WTC11 (cell line): ENCODE measurements around the gene LMAN2. TPM values are rescaled to one million over a fixed set of nuclear protein-coding genes. Genes with fewer than 3 reads are reported as not detected.
A peak's percentile ranks its signal among the peaks of the same experiment; 100 is the strongest.

ENCODE experiments used
- ATAC-seq: fragments of 200-7000 bp; cut with Tn5 transposase; 2 replicates; pipeline ENCODE4 v1.10.0; 2021; ENCODE audit warnings: mild to moderate bottlenecking, moderate library complexity
- CTCF ChIA-PET: fragments of 300-600 bp; sonication (Branson Sonifier 250); formaldehyde crosslinking; loops from one replicate; lab custom pipeline; 2021; ENCODE audit warnings: antibody characterized with exemption; lab: Charles Lee
- POLR2A ChIA-PET: fragments of 350-600 bp; sonication (Branson Sonifier 250); formaldehyde crosslinking; loops from one replicate; lab custom pipeline; 2021; ENCODE audit warnings: antibody characterized with exemption; lab: Charles Lee
- DNase-seq: peaks from one replicate; pipeline ENCODE4 v3.0.0; 2021; ENCODE audit warnings: low spot score
- H3K27ac Mint-ChIP-seq: 2 replicates; pipeline ENCODE4 v1.8.0; 2021; ENCODE audit warnings: mixed read lengths
- H3K27me3 Mint-ChIP-seq: 2 replicates; pipeline ENCODE4 v1.8.0; 2021; ENCODE audit warnings: low read depth, mild to moderate bottlenecking, moderate library complexity, mixed read lengths
- H3K36me3 Mint-ChIP-seq: 2 replicates; pipeline ENCODE4 v1.8.0; 2021; ENCODE audit warnings: mixed read lengths
- H3K4me1 Mint-ChIP-seq: 2 replicates; pipeline ENCODE4 v1.8.0; 2022; ENCODE audit warnings: mixed read lengths
- H3K4me3 Mint-ChIP-seq: 2 replicates; pipeline ENCODE4 v1.8.0; 2021; ENCODE audit warnings: mild to moderate bottlenecking, moderate library complexity, mixed read lengths
- H3K9me3 Mint-ChIP-seq: 2 replicates; pipeline ENCODE4 v1.8.0; 2021; ENCODE audit warnings: mixed read lengths
- ATF1 ChIP-seq: sonication (generic); formaldehyde crosslinking; IDR thresholded peaks from 2 replicates; pipeline ENCODE4 v1.8.1; 2023; ENCODE audit warnings: mild to moderate bottlenecking, moderate library complexity, missing genetic modification reagents
- ETV6 ChIP-seq: sonication (generic); formaldehyde crosslinking; IDR thresholded peaks from 2 replicates; pipeline ENCODE4 v1.8.1; 2022; ENCODE audit warnings: mild to moderate bottlenecking, missing genetic modification reagents
- FOXK1 ChIP-seq: sonication (generic); formaldehyde crosslinking; IDR thresholded peaks from 2 replicates; pipeline ENCODE4 v1.8.0; 2022; ENCODE audit warnings: mild to moderate bottlenecking, moderate library complexity, missing genetic modification reagents
- GABPB1 ChIP-seq: sonication (generic); formaldehyde crosslinking; IDR thresholded peaks from 2 replicates; pipeline ENCODE4 v1.8.1; 2023; ENCODE audit warnings: mild to moderate bottlenecking, missing genetic modification reagents
- MYBL2 ChIP-seq: sonication (generic); formaldehyde crosslinking; IDR thresholded peaks from 2 replicates; pipeline ENCODE4 v1.8.1; 2023; ENCODE audit warnings: mild to moderate bottlenecking, moderate library complexity, missing genetic modification reagents
- NR2C2 ChIP-seq: sonication (generic); formaldehyde crosslinking; IDR thresholded peaks from 2 replicates; pipeline ENCODE4 v1.8.0; 2022; ENCODE audit warnings: mild to moderate bottlenecking, missing genetic modification reagents
- SMAD3 ChIP-seq: sonication (generic); formaldehyde crosslinking; IDR thresholded peaks from 2 replicates; pipeline ENCODE4 v1.8.0; 2022; ENCODE audit warnings: missing genetic modification reagents, mild to moderate bottlenecking, borderline replicate concordance
- TEAD1 ChIP-seq: sonication (generic); formaldehyde crosslinking; IDR thresholded peaks from 2 replicates; pipeline ENCODE4 v1.8.0; 2022; ENCODE audit warnings: mild to moderate bottlenecking, missing genetic modification reagents
- ZNF121 ChIP-seq: sonication (generic); formaldehyde crosslinking; IDR thresholded peaks from 2 replicates; pipeline ENCODE4 v1.8.0; 2023; ENCODE audit warnings: missing genetic modification reagents
- ZNF263 ChIP-seq: sonication (generic); formaldehyde crosslinking; IDR thresholded peaks from 2 replicates; pipeline ENCODE4 v1.8.1; 2022; ENCODE audit warnings: low read depth, mild to moderate bottlenecking, moderate library complexity, missing genetic modification reagents
- ZNF396 ChIP-seq: fragments of 250-450 bp; sonication (Bioruptor Pico); IDR thresholded peaks from 2 replicates; pipeline ENCODE4 v1.8.0; 2021; ENCODE audit warnings: mild to moderate bottlenecking, moderate library complexity, borderline replicate concordance
- total RNA-seq: library from RNA; stranded (reverse); gene quantifications from 3 replicates; pipeline ENCODE4 v1.2.3, GENCODE V29; 2021
- TF ChIP-seq, protein P1 (sequence below): sonication (generic); formaldehyde crosslinking; IDR thresholded peaks from 2 replicates; pipeline ENCODE4 v1.8.1; 2022; ENCODE audit warnings: low read depth, mild to moderate bottlenecking, moderate library complexity, missing genetic modification reagents, borderline replicate concordance
- TF ChIP-seq, protein P2 (sequence below): sonication (generic); formaldehyde crosslinking; IDR thresholded peaks from 2 replicates; pipeline ENCODE4 v1.8.1; 2023; ENCODE audit warnings: mild to moderate bottlenecking, moderate library complexity, missing genetic modification reagents
- TF ChIP-seq, protein P3 (sequence below): sonication (generic); formaldehyde crosslinking; IDR thresholded peaks from 2 replicates; pipeline ENCODE4 v1.8.0; 2023; ENCODE audit warnings: missing genetic modification reagents, mild to moderate bottlenecking, borderline replicate concordance
- TF ChIP-seq, protein P4 (sequence below): sonication (generic); formaldehyde crosslinking; IDR thresholded peaks from 2 replicates; pipeline ENCODE4 v1.8.0; 2022; ENCODE audit warnings: mild to moderate bottlenecking, missing genetic modification reagents
- TF ChIP-seq, protein P5 (sequence below): fragments of 250-450 bp; sonication (Bioruptor Pico); conservative IDR thresholded peaks from 2 replicates; pipeline ENCODE4 v1.9.0; 2021; ENCODE audit warnings: mild to moderate bottlenecking
- TF ChIP-seq, protein P6 (sequence below): sonication (generic); formaldehyde crosslinking; IDR thresholded peaks from 2 replicates; pipeline ENCODE4 v1.8.1; 2022; ENCODE audit warnings: mild to moderate bottlenecking, moderate library complexity, missing genetic modification reagents
- TF ChIP-seq, protein P7 (sequence below): sonication (generic); formaldehyde crosslinking; IDR thresholded peaks from 2 replicates; pipeline ENCODE4 v1.8.0; 2023; ENCODE audit warnings: mild to moderate bottlenecking, missing genetic modification reagents
- TF ChIP-seq, protein P8 (sequence below): sonication (generic); formaldehyde crosslinking; IDR thresholded peaks from 2 replicates; pipeline ENCODE4 v1.8.1; 2023; ENCODE audit warnings: mild to moderate bottlenecking, missing genetic modification reagents
- TF ChIP-seq, protein P9 (sequence below): sonication (generic); formaldehyde crosslinking; IDR thresholded peaks from 2 replicates; pipeline ENCODE4 v1.8.1; 2023; ENCODE audit warnings: mild to moderate bottlenecking, missing genetic modification reagents, moderate library complexity

The LMAN2 gene
- total RNA-seq, 1 experiment from 2014 or later: 162 TPM

DNA sequence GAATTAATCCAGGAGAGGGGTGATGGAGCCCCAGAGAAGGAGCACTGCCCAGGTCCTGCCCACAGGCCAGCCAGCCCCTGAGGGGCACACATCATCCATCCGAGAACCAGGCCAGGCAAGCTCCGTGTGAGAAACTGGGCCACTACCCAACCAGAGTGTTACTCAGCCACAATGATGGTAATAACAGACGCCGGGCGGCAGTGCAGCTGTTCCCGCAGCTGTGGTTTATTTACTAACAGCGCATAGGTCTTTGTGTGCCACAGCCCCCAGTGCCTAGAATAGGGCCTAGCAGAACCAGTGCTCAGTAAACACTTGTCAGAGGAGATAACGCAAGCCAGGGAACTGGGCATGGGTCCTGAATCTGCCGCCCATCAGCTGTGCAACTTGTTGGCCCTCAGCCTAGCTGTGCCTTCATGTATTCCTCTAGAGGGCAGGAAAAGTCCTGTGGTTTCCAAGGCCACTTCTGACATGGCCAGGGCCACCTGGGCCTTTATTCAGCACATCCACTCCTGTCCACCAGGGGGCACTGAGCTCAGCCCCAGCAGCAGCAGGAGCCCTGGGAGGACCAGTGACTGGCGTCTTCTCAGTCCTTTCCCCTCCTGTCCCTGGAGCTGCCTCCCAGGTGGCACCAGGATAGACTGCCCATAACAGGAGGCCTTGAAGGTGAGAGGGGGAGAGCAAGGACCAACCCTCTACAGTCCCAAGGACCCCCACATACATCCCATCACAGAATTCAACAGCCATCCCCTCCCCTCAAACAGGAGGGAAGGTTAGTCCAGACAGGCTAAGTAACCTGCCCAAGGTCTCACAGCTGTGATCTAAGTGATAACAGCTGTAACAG is 41.9 kb downstream of the LMAN2 start:
- DNase-seq (peak; percentile 88), ATAC-seq (peak; percentile 44)
- CTCF ChIA-PET: interaction anchor here (0.6 to 4.5 kb wide), 83 partner anchors 8 to 662 kb away, joined by 3 to 91 read pairs (median 5); partner anchors contain the start of genes FGFR4, GRK6, LMAN2 and NSD1
- Mint-ChIP-seq H3K4me1 (peaks cover 22% of the 10 kb centered on the region), H3K4me3 (peak overlapping the region; percentile 55), H3K27me3 (no peaks in the 10 kb centered on the region), H3K9me3 (no peaks in the 10 kb centered on the region), H3K36me3 (peaks cover 24% of the 10 kb centered on the region), H3K27ac (no peak overlapping the region)
- POLR2A ChIA-PET: interaction anchor here (0.6 to 1.2 kb wide), 6 partner anchors 61 to 211 kb away, joined by 3 to 6 read pairs (median 4); no protein-coding TSS in a partner anchor
- TF ChIP-seq, protein P1, sequence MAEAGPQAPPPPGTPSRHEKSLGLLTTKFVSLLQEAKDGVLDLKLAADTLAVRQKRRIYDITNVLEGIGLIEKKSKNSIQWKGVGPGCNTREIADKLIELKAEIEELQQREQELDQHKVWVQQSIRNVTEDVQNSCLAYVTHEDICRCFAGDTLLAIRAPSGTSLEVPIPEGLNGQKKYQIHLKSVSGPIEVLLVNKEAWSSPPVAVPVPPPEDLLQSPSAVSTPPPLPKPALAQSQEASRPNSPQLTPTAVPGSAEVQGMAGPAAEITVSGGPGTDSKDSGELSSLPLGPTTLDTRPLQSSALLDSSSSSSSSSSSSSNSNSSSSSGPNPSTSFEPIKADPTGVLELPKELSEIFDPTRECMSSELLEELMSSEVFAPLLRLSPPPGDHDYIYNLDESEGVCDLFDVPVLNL (CRISPR knock-in tag): no peak
- TF ChIP-seq, protein P2, sequence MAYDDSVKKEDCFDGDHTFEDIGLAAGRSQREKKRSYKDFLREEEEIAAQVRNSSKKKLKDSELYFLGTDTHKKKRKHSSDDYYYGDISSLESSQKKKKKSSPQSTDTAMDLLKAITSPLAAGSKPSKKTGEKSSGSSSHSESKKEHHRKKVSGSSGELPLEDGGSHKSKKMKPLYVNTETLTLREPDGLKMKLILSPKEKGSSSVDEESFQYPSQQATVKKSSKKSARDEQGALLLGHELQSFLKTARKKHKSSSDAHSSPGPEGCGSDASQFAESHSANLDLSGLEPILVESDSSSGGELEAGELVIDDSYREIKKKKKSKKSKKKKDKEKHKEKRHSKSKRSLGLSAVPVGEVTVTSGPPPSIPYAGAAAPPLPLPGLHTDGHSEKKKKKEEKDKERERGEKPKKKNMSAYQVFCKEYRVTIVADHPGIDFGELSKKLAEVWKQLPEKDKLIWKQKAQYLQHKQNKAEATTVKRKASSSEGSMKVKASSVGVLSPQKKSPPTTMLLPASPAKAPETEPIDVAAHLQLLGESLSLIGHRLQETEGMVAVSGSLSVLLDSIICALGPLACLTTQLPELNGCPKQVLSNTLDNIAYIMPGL (CRISPR knock-in tag): no peak
- no peak for TF ChIP-seq ZNF396 (CRISPR knock-in tag)
- TF ChIP-seq ZNF121 (CRISPR knock-in tag): peak; percentile 94
- no peak for TF ChIP-seq MYBL2 (CRISPR knock-in tag)
- TF ChIP-seq, protein P3, sequence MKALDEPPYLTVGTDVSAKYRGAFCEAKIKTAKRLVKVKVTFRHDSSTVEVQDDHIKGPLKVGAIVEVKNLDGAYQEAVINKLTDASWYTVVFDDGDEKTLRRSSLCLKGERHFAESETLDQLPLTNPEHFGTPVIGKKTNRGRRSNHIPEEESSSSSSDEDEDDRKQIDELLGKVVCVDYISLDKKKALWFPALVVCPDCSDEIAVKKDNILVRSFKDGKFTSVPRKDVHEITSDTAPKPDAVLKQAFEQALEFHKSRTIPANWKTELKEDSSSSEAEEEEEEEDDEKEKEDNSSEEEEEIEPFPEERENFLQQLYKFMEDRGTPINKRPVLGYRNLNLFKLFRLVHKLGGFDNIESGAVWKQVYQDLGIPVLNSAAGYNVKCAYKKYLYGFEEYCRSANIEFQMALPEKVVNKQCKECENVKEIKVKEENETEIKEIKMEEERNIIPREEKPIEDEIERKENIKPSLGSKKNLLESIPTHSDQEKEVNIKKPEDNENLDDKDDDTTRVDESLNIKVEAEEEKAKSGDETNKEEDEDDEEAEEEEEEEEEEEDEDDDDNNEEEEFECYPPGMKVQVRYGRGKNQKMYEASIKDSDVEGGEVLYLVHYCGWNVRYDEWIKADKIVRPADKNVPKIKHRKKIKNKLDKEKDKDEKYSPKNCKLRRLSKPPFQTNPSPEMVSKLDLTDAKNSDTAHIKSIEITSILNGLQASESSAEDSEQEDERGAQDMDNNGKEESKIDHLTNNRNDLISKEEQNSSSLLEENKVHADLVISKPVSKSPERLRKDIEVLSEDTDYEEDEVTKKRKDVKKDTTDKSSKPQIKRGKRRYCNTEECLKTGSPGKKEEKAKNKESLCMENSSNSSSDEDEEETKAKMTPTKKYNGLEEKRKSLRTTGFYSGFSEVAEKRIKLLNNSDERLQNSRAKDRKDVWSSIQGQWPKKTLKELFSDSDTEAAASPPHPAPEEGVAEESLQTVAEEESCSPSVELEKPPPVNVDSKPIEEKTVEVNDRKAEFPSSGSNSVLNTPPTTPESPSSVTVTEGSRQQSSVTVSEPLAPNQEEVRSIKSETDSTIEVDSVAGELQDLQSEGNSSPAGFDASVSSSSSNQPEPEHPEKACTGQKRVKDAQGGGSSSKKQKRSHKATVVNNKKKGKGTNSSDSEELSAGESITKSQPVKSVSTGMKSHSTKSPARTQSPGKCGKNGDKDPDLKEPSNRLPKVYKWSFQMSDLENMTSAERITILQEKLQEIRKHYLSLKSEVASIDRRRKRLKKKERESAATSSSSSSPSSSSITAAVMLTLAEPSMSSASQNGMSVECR (CRISPR knock-in tag): peak; percentile 50; the same call in 1 of the 2 replicates
- TF ChIP-seq NR2C2 (CRISPR knock-in tag): no peak
- no peak for TF ChIP-seq GABPB1 (CRISPR knock-in tag)
- no peak for TF ChIP-seq FOXK1 (CRISPR knock-in tag)
- TF ChIP-seq SMAD3 (CRISPR knock-in tag): no peak
- TF ChIP-seq, protein P4, sequence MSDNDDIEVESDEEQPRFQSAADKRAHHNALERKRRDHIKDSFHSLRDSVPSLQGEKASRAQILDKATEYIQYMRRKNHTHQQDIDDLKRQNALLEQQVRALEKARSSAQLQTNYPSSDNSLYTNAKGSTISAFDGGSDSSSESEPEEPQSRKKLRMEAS (CRISPR knock-in tag): peak; percentile 67
- no peak for TF ChIP-seq ATF1 (CRISPR knock-in tag)
- TF ChIP-seq, protein P5, sequence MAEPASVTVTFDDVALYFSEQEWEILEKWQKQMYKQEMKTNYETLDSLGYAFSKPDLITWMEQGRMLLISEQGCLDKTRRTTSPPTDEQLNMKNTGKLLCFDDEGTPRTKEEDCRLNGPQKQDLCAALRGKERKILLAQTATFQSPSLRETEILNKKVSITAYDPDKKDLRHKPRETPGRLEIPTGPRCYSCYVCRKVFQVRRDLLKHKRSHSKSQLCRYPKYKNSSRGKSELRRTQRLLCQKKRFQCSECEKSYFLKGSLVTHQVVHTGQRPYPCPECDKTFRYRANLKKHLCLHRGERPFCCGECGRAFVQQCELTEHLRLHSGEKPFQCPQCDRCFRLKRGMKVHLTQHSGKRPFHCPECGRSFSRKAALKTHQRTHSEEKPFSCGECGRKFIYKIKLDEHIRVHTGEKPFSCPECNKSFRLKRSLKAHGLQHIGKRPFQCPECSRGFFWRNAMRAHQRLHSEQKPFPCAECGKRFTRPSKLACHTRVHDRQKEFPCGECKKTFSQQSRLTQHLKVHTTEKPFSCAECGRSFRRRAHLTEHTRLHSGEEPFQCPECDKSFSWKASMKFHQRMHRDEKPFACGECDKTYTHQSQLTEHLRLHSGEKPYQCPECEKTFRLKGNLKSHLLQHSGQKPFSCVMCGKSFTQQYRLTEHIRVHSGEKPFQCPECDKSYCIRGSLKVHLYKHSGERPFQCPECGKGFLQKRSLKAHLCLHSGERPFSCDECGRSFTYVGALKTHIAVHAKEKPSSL: no peak
- TF ChIP-seq, protein P6, sequence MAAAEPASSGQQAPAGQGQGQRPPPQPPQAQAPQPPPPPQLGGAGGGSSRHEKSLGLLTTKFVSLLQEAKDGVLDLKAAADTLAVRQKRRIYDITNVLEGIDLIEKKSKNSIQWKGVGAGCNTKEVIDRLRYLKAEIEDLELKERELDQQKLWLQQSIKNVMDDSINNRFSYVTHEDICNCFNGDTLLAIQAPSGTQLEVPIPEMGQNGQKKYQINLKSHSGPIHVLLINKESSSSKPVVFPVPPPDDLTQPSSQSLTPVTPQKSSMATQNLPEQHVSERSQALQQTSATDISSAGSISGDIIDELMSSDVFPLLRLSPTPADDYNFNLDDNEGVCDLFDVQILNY: no peak
- TF ChIP-seq TEAD1 (CRISPR knock-in tag): no peak
- TF ChIP-seq, protein P7, sequence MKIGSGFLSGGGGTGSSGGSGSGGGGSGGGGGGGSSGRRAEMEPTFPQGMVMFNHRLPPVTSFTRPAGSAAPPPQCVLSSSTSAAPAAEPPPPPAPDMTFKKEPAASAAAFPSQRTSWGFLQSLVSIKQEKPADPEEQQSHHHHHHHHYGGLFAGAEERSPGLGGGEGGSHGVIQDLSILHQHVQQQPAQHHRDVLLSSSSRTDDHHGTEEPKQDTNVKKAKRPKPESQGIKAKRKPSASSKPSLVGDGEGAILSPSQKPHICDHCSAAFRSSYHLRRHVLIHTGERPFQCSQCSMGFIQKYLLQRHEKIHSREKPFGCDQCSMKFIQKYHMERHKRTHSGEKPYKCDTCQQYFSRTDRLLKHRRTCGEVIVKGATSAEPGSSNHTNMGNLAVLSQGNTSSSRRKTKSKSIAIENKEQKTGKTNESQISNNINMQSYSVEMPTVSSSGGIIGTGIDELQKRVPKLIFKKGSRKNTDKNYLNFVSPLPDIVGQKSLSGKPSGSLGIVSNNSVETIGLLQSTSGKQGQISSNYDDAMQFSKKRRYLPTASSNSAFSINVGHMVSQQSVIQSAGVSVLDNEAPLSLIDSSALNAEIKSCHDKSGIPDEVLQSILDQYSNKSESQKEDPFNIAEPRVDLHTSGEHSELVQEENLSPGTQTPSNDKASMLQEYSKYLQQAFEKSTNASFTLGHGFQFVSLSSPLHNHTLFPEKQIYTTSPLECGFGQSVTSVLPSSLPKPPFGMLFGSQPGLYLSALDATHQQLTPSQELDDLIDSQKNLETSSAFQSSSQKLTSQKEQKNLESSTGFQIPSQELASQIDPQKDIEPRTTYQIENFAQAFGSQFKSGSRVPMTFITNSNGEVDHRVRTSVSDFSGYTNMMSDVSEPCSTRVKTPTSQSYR (CRISPR knock-in tag): no peak
- TF ChIP-seq, protein P8, sequence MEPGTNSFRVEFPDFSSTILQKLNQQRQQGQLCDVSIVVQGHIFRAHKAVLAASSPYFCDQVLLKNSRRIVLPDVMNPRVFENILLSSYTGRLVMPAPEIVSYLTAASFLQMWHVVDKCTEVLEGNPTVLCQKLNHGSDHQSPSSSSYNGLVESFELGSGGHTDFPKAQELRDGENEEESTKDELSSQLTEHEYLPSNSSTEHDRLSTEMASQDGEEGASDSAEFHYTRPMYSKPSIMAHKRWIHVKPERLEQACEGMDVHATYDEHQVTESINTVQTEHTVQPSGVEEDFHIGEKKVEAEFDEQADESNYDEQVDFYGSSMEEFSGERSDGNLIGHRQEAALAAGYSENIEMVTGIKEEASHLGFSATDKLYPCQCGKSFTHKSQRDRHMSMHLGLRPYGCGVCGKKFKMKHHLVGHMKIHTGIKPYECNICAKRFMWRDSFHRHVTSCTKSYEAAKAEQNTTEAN: no peak
- no peak for TF ChIP-seq ZNF263
- TF ChIP-seq, protein P9, sequence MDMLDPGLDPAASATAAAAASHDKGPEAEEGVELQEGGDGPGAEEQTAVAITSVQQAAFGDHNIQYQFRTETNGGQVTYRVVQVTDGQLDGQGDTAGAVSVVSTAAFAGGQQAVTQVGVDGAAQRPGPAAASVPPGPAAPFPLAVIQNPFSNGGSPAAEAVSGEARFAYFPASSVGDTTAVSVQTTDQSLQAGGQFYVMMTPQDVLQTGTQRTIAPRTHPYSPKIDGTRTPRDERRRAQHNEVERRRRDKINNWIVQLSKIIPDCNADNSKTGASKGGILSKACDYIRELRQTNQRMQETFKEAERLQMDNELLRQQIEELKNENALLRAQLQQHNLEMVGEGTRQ: no peak
- no peak for TF ChIP-seq ETV6
